ENCODE results near the gene EIF4H.

DNA sequence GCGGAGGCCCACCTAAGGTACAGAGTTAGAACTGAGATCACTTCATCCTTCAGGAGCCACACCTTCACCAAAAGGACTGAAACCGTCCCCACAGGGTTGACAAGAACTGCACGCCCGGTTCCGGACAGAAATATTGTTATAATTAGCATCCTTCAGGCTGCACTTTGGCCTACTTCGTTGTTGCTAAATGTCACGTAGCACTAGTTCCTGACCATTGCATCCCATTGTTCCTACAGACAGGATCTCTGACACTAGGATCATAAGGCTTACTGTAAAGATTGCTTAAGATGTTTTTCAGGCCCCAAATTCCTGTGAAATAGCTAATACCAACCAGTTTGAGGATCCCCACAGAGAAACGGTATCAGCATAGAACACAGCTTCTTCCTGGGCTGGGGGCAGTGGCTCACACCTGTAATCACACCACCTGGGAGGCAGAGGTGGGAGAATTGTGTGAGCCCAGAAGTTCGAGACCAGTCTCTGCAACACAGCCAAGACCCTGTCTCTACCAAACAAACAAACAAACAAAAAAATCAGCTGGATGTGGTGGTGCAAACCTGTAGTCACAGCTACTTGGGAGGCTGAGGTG lies 18.3 kb upstream of the EIF4H start:
- TF ChIP-seq POLR2A (IDR thresholded peaks at IDR 0.05) = no peak
- TF ChIP-seq, protein P1, sequence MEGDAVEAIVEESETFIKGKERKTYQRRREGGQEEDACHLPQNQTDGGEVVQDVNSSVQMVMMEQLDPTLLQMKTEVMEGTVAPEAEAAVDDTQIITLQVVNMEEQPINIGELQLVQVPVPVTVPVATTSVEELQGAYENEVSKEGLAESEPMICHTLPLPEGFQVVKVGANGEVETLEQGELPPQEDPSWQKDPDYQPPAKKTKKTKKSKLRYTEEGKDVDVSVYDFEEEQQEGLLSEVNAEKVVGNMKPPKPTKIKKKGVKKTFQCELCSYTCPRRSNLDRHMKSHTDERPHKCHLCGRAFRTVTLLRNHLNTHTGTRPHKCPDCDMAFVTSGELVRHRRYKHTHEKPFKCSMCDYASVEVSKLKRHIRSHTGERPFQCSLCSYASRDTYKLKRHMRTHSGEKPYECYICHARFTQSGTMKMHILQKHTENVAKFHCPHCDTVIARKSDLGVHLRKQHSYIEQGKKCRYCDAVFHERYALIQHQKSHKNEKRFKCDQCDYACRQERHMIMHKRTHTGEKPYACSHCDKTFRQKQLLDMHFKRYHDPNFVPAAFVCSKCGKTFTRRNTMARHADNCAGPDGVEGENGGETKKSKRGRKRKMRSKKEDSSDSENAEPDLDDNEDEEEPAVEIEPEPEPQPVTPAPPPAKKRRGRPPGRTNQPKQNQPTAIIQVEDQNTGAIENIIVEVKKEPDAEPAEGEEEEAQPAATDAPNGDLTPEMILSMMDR (IDR thresholded peaks at IDR 0.05) = no peak
- TF ChIP-seq POLR2AphosphoS5 (IDR thresholded peaks at IDR 0.05) = no peak
- no peak for TF ChIP-seq EP300 (IDR thresholded peaks at IDR 0.05)
